MM.1S (cell line): ENCODE data around the gene EPHB1.

Experiments used
- DNase-seq: peaks from one replicate; pipeline ENCODE4 v3.0.0-alpha.2; 2015
- H2AFZ ChIP-seq: fragments of 300-600 bp; sonication (generic); 2 replicates; pipeline ENCODE4 v1.6.0; 2016; ENCODE audit warnings: antibody characterized with exemption, low read length
- H3F3A ChIP-seq: fragments of 300-600 bp; sonication (generic); 2 replicates; pipeline ENCODE4 v1.6.1; 2016; ENCODE audit warnings: mild to moderate bottlenecking, antibody characterized with exemption, low read length, moderate library complexity, mixed read lengths; ENCODE audit not compliant: insufficient read depth
- H3K27ac ChIP-seq: fragments of 300-600 bp; sonication (generic); 2 replicates; pipeline ENCODE4 v1.5.1; 2016; ENCODE audit warnings: mild to moderate bottlenecking, low read length
- H3K27me3 ChIP-seq: fragments of 300-600 bp; sonication (generic); replicated peaks from 2 replicates; pipeline ENCODE4 v1.6.0; 2016; ENCODE audit warnings: low read length; ENCODE audit not compliant: insufficient read depth
- H3K36me3 ChIP-seq: fragments of 300-600 bp; sonication (generic); replicated peaks from 2 replicates; pipeline ENCODE4 v1.6.1; 2016; ENCODE audit warnings: mild to moderate bottlenecking, low read length, mixed read lengths; ENCODE audit not compliant: insufficient read depth
- H3K4me1 ChIP-seq: fragments of 300-600 bp; sonication (generic); 2 replicates; pipeline ENCODE4 v1.6.1; 2016; ENCODE audit warnings: low read length, mixed read lengths
- H3K4me2 ChIP-seq: fragments of 300-600 bp; sonication (generic); 2 replicates; pipeline ENCODE4 v1.6.0; 2016; ENCODE audit warnings: low read depth, low read length
- H3K4me3 ChIP-seq: fragments of 300-600 bp; sonication (generic); 2 replicates; pipeline ENCODE4 v1.5.1; 2016; ENCODE audit warnings: low read length, mixed read lengths
- H3K79me2 ChIP-seq: fragments of 300-600 bp; sonication (generic); 2 replicates; pipeline ENCODE4 v1.6.1; 2016; ENCODE audit warnings: mixed run types, low read length, mixed read lengths
- H3K9ac ChIP-seq: fragments of 300-600 bp; sonication (generic); 2 replicates; pipeline ENCODE4 v1.6.1; 2016; ENCODE audit warnings: low read length, mixed read lengths
- H3K9me2 ChIP-seq: fragments of 300-600 bp; sonication (generic); replicated peaks from 2 replicates; pipeline ENCODE4 v1.6.1; 2016; ENCODE audit warnings: mild to moderate bottlenecking, low read length, mixed read lengths; ENCODE audit not compliant: insufficient read depth
- H3K9me3 ChIP-seq: fragments of 300-600 bp; sonication (generic); replicated peaks from 2 replicates; pipeline ENCODE4 v1.6.1; 2016; ENCODE audit warnings: mild to moderate bottlenecking, low read length, mixed read lengths; ENCODE audit not compliant: insufficient read depth
- H4K20me1 ChIP-seq: fragments of 300-600 bp; sonication (generic); 2 replicates; pipeline ENCODE4 v1.6.1; 2016; ENCODE audit warnings: mild to moderate bottlenecking, low read length, moderate library complexity, mixed read lengths; ENCODE audit not compliant: insufficient read depth
- CTCF ChIP-seq: fragments of 300-600 bp; sonication (generic); IDR thresholded peaks from 2 replicates; pipeline ENCODE4 v1.5.1; 2016; ENCODE audit warnings: antibody characterized with exemption, low read length, mixed read lengths
- EZH2 ChIP-seq: fragments of 300-600 bp; sonication (generic); optimal IDR thresholded peaks from 2 replicates; pipeline ENCODE3; 2017; ENCODE audit warnings: low read depth, mild to moderate bottlenecking, antibody characterized with exemption, low read length, mixed read lengths
- EZH2phosphoT487 ChIP-seq: fragments of 300-600 bp; sonication (generic); IDR thresholded peaks from 2 replicates; pipeline ENCODE4 v1.6.1; 2018; ENCODE audit warnings: antibody characterized with exemption, low read length

Gene EPHB1

GRCh38 chr3:134769287-134769868 lies 25.7 kb upstream of the EPHB1 start:
- Histone ChIP-seq H4K20me1 (no peaks in the 10 kb centered on the region), H3K27ac (no peak overlapping the region), H3K4me2 (no peak overlapping the region), H3K36me3 (no peaks in the 10 kb centered on the region), H2AFZ (no peak overlapping the region), H3K4me3 (no peak overlapping the region), H3F3A (no peaks in the 10 kb centered on the region), H3K9ac (no peak overlapping the region), H3K4me1 (no peaks in the 10 kb centered on the region), H3K9me3 (no peaks in the 10 kb centered on the region), H3K9me2 (no peaks in the 10 kb centered on the region), H3K79me2 (no peaks in the 10 kb centered on the region), H3K27me3 (no peaks in the 10 kb centered on the region)
- no peak for DNase-seq
- TF ChIP-seq CTCF (no peak), EZH2 (no peak), EZH2phosphoT487 (no peak)

- Histone ChIP-seq H3K9me3 (no peaks in the 10 kb centered on the region), H3K4me2 (no peak overlapping the region), H3K9ac (no peak overlapping the region), H3K27me3 (no peaks in the 10 kb centered on the region), H2AFZ (no peak overlapping the region), H4K20me1 (no peaks in the 10 kb centered on the region), H3K4me1 (peaks cover 5% of the 10 kb centered on the region; the same call in 1 of the 2 replicates), H3K27ac (no peak overlapping the region), H3K4me3 (no peak overlapping the region), H3K36me3 (no peaks in the 10 kb centered on the region), H3F3A (no peaks in the 10 kb centered on the region), H3K79me2 (no peaks in the 10 kb centered on the region), H3K9me2 (no peaks in the 10 kb centered on the region)
- TF ChIP-seq CTCF (no peak), EZH2phosphoT487 (no peak), EZH2 (no peak)
- DNase-seq = no peak
Measured at GRCh38 chr3:134772011-134772410, 23.0 kb upstream of the EPHB1 start.

- no peak overlapping the region for H2AFZ ChIP-seq
- H3F3A ChIP-seq = no peaks in the 10 kb centered on the region
- no peaks in the 10 kb centered on the region for H3K79me2 ChIP-seq
- no peaks in the 10 kb centered on the region for H3K36me3 ChIP-seq
- H3K9ac ChIP-seq = no peak overlapping the region
- H4K20me1 ChIP-seq = no peaks in the 10 kb centered on the region
- H3K9me2 ChIP-seq = no peaks in the 10 kb centered on the region
- no peaks in the 10 kb centered on the region for H3K9me3 ChIP-seq
- no peak for TF ChIP-seq EZH2phosphoT487
- TF ChIP-seq CTCF = no peak
- TF ChIP-seq EZH2 = no peak
- no peak overlapping the region for H3K4me3 ChIP-seq
- no peak for DNase-seq
- peaks cover 8% of the 10 kb centered on the region; the same call in 1 of the 2 replicates for H3K4me1 ChIP-seq
- H3K27ac ChIP-seq = no peak overlapping the region
- no peak overlapping the region for H3K4me2 ChIP-seq
- H3K27me3 ChIP-seq = no peaks in the 10 kb centered on the region
Measured at GRCh38 chr3:134772591-134772990, 22.5 kb upstream of the EPHB1 start.
